HAP-1 (cell line): ENCODE data around the gene NT5DC1.

Experiments used
- DNase-seq, 2 experiments: peaks; one replicate each; pipeline ENCODE4 v3.0.0-alpha.2; 2016 to 2020; ENCODE audit warnings: low spot score in 2 of 2
- H3K27me3 ChIP-seq: fragments of 250-450 bp; sonication (Bioruptor Pico); 2 replicates; pipeline ENCODE4 v1.5.1; 2020; ENCODE audit warnings: low read depth, mild to moderate bottlenecking, moderate library complexity
- H3K36me3 ChIP-seq: fragments of 250-450 bp; sonication (Bioruptor Pico); replicated peaks from 2 replicates; pipeline ENCODE4 v1.5.1; 2020; ENCODE audit warnings: mild to moderate bottlenecking
- H3K4me1 ChIP-seq: fragments of 250-450 bp; sonication (Bioruptor Pico); 2 replicates; pipeline ENCODE4 v1.5.1; 2020; ENCODE audit warnings: mild to moderate bottlenecking
- H3K4me3 ChIP-seq: fragments of 250-450 bp; sonication (Bioruptor Pico); 2 replicates; pipeline ENCODE4 v1.5.1; 2020; ENCODE audit warnings: mild to moderate bottlenecking, moderate library complexity
- H3K9me3 ChIP-seq: fragments of 250-450 bp; sonication (Bioruptor Pico); 2 replicates; pipeline ENCODE4 v1.5.1; 2020; ENCODE audit warnings: mild to moderate bottlenecking, moderate library complexity
- in situ Hi-C: fragments of 300-500 bp; cut with MboI; formaldehyde crosslinking; loops from 3 replicates; pipeline ENCODE4 v1.14.3; 2020; ENCODE audit warnings: low sequenced_read_pairs, inconsistent platforms, mixed read lengths

The NT5DC1 gene

GRCh38 chr6:116127771-116128493 lies 27.3 kb downstream of the NT5DC1 start:
- H3K4me1 ChIP-seq = no peaks in the 10 kb centered on the region
- no peaks in the 10 kb centered on the region for H3K9me3 ChIP-seq
- no peaks in the 10 kb centered on the region for H3K36me3 ChIP-seq
- no peaks in the 10 kb centered on the region for H3K27me3 ChIP-seq
- no peak for DNase-seq
- in situ Hi-C loops = no loop called here
- H3K4me3 ChIP-seq = no peak overlapping the region

DNA sequence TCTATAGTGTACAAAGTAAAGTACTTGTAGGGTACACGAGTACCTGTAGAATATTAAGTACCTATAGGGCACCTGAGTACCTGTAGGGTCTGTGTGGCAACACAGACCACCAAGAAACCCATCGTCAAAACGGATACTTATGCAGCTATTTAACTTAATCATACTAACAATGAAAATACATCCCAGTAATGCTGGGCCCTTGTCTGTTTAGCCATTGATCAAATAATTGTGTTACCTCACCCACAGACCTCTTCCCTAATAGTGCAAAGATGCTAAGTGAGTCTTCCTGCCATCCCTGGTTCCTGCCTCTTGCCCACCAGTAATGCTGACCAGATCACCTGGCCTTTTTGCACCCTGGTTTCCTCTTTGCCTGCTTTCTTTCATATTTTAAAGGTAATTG lies 32.8 kb downstream of the NT5DC1 start:
- Histone ChIP-seq H3K27me3 (no peaks in the 10 kb centered on the region), H3K4me1 (no peaks in the 10 kb centered on the region), H3K36me3 (no peaks in the 10 kb centered on the region), H3K4me3 (no peak overlapping the region), H3K9me3 (no peaks in the 10 kb centered on the region)
- no peak for DNase-seq
- in situ Hi-C loops = no loop called here

GRCh38 chr6:116136373-116136772 lies 35.7 kb downstream of the NT5DC1 start:
- in situ Hi-C loops = no loop called here
- DNase-seq = no peak

GRCh38 chr6:116136933-116137340 lies 36.3 kb downstream of the NT5DC1 start:
- no peaks in the 10 kb centered on the region for H3K4me1 ChIP-seq
- H3K9me3 ChIP-seq = no peaks in the 10 kb centered on the region
- in situ Hi-C loops = no loop called here
- no peaks in the 10 kb centered on the region for H3K36me3 ChIP-seq
- no peak overlapping the region for H3K4me3 ChIP-seq
- no peak for DNase-seq
- H3K27me3 ChIP-seq = no peaks in the 10 kb centered on the region

More at GRCh38 chr6:116136373-116136772, 35.7 kb downstream of the NT5DC1 start:
- Histone ChIP-seq H3K4me3 (no peak overlapping the region), H3K36me3 (no peaks in the 10 kb centered on the region), H3K4me1 (no peaks in the 10 kb centered on the region), H3K9me3 (no peaks in the 10 kb centered on the region), H3K27me3 (no peaks in the 10 kb centered on the region)

DNA sequence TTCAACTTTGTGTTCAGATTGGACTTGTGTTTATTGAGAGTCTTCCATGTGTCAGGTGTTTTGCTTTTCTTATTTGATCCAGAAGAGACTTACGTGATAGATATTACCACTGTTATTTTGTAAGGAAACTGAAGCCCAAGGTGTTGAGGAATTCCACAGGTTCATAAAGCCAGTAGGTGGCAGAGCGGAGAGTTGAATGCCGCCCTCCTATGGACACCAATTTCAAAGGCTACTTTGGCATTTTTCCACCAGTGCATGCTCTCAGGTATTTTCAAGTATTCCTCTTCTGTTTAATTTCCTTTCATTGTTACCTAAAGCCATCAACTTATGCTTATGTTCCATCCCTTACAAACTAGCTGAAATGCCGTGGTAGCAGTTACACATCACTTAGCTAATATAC lies 39.3 kb downstream of the NT5DC1 start:
- Histone ChIP-seq H3K4me3 (no peak overlapping the region), H3K27me3 (no peaks in the 10 kb centered on the region), H3K4me1 (no peaks in the 10 kb centered on the region), H3K36me3 (no peaks in the 10 kb centered on the region), H3K9me3 (no peaks in the 10 kb centered on the region)
- no peak for DNase-seq
- in situ Hi-C loops = no loop called here

GRCh38 chr6:116144605-116145004 lies 44.0 kb downstream of the NT5DC1 start:
- Histone ChIP-seq H3K4me3 (no peak overlapping the region), H3K27me3 (no peaks in the 10 kb centered on the region), H3K4me1 (peaks cover 6% of the 10 kb centered on the region), H3K9me3 (no peaks in the 10 kb centered on the region), H3K36me3 (no peaks in the 10 kb centered on the region)
- no peak for DNase-seq
- in situ Hi-C loops = no loop called here

- Histone ChIP-seq H3K36me3 (no peaks in the 10 kb centered on the region), H3K4me1 (peaks cover 6% of the 10 kb centered on the region), H3K9me3 (no peaks in the 10 kb centered on the region), H3K27me3 (no peaks in the 10 kb centered on the region), H3K4me3 (no peak overlapping the region)
- in situ Hi-C loops = no loop called here
- DNase-seq = peak in 1 of 2 experiments; percentile 40
Observed at GRCh38 chr6:116145803-116146675, 45.4 kb downstream of the NT5DC1 start.

DNA sequence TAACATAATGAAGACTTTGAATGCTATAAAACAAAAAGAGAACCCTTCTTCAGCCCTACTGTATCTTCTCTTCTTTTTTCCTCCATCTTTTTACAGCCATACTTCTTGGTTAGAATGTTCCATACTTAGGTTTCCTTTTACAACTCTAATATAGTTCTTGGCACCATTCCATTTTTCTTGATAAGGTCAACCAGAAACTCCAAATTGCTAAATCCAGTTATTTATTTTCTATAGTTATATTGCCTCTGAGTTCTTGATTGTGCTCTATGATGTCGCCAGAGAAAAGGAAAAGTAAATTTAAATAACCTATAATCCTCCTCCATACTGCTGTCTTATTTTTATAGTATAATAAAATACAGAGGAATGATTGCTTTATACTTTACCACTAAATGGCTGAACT lies 52.0 kb downstream of the NT5DC1 start:
- H3K9me3 ChIP-seq = no peaks in the 10 kb centered on the region
- no peak overlapping the region for H3K4me3 ChIP-seq
- in situ Hi-C loops = no loop called here
- no peak for DNase-seq
- no peaks in the 10 kb centered on the region; the same call in 1 of the 2 replicates for H3K4me1 ChIP-seq
- no peaks in the 10 kb centered on the region for H3K27me3 ChIP-seq
- no peaks in the 10 kb centered on the region for H3K36me3 ChIP-seq

DNA sequence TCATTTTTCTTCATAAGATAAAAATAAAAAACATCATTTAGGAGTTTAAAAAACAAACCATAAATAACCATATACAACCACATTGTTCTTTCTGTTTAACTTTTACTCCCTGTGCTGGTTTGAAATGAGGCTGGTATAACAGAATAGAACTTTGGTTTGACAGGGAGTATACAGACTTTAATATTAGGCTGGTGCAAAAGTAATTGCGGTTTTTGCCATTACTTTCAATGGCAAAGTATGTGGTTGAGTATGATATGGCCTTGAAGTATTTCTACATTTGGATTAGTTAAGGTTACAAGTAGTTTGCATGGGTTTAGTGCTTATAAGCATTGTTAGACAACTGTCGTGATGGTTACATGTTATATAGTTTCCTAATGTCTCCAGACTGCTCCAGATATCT lies 54.2 kb downstream of the NT5DC1 start:
- no peaks in the 10 kb centered on the region for H3K36me3 ChIP-seq
- DNase-seq = no peak
- no peaks in the 10 kb centered on the region for H3K27me3 ChIP-seq
- no peaks in the 10 kb centered on the region for H3K4me1 ChIP-seq
- no peaks in the 10 kb centered on the region for H3K9me3 ChIP-seq
- no peak overlapping the region for H3K4me3 ChIP-seq
- in situ Hi-C loops = no loop called here

GRCh38 chr6:116156405-116157326 lies 56.0 kb downstream of the NT5DC1 start:
- H3K27me3 ChIP-seq = no peaks in the 10 kb centered on the region
- no peak for DNase-seq
- H3K4me1 ChIP-seq = no peaks in the 10 kb centered on the region
- no peak overlapping the region for H3K4me3 ChIP-seq
- no peaks in the 10 kb centered on the region for H3K9me3 ChIP-seq
- no peaks in the 10 kb centered on the region for H3K36me3 ChIP-seq
- in situ Hi-C loops = no loop called here

DNA sequence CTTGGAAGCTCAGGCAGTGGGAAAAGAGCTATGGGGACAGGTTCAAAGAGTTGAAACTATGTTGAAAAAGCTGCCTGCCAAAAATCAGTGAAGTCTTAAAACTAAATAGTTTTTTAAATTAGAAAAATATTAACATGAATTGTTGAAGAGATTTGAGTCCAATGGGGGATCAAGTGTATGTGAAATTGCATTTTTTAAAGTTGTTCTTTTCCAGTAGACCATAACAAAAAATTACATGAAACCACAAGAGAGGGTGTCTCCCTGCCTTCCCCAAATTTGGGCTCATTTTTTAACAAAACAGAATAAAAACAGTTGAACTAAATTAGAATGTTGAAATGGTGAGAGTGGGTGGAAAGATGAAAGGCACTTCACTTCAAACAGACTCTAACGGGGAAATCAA lies 56.7 kb downstream of the NT5DC1 start:
- in situ Hi-C loops = no loop called here

DNA sequence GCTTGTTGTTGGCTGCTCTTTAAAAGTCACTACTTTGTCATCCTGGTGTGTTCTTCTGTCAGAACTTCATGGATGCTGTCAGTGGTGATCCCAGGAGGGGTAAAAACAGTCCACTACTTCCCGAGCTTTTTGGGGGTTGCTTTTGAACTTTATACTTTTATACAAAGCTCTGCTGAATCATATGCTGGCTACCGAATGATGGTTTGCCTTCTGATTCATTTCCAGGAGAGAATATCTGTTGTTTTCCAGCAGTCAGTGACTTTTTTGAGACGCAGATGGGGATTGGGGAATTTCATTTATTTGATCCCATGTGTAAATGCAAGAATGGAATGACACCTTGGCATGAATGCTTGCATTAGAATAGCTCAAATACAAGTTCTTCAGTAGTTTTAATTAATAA lies 58.0 kb downstream of the NT5DC1 start:
- Histone ChIP-seq H3K27me3 (no peaks in the 10 kb centered on the region), H3K9me3 (no peaks in the 10 kb centered on the region), H3K36me3 (no peaks in the 10 kb centered on the region), H3K4me1 (no peaks in the 10 kb centered on the region), H3K4me3 (no peak overlapping the region)
- in situ Hi-C loops = no loop called here
- no peak for DNase-seq

More for the DNA sequence above, 56.7 kb downstream of the NT5DC1 start:
- DNase-seq = no peak
- no peaks in the 10 kb centered on the region for H3K9me3 ChIP-seq
- no peaks in the 10 kb centered on the region for H3K4me1 ChIP-seq
- H3K36me3 ChIP-seq = no peaks in the 10 kb centered on the region
- no peak overlapping the region for H3K4me3 ChIP-seq
- no peaks in the 10 kb centered on the region for H3K27me3 ChIP-seq

- in situ Hi-C loops = no loop called here
- Histone ChIP-seq H3K36me3 (no peaks in the 10 kb centered on the region), H3K27me3 (no peaks in the 10 kb centered on the region), H3K4me3 (no peak overlapping the region), H3K9me3 (no peaks in the 10 kb centered on the region), H3K4me1 (no peaks in the 10 kb centered on the region)
- DNase-seq = no peak
Observed at GRCh38 chr6:116159782-116160524, 59.3 kb downstream of the NT5DC1 start.
